GM18505 (cell line): ENCODE results near the gene SLC9A8.

Experiments
- ATAC-seq: cut with Tn5 transposase; IDR thresholded peaks from one replicate; pipeline ENCODE4 v1.9.1; 2021; ENCODE audit not compliant: unreplicated experiment
- POLR2A ChIP-seq: IDR thresholded peaks from 4 replicates; pipeline ENCODE4 v1.6.1; 2011; ENCODE audit warnings: borderline replicate concordance; ENCODE audit not compliant: insufficient read depth, insufficient read length; ENCODE audit errors: extremely low read depth

Gene SLC9A8

GRCh38 chr20:49901588-49901987, 89.0 kb downstream of the SLC9A8 start:
- ATAC-seq: no peak
- TF ChIP-seq POLR2A: no peak

GRCh38 chr20:49904440-49905214, 92.0 kb downstream of the SLC9A8 start:
- ATAC-seq: no peak
- no peak for TF ChIP-seq POLR2A

GRCh38 chr20:49905415-49906091, 92.9 kb downstream of the SLC9A8 start:
- ATAC-seq: no peak
- TF ChIP-seq POLR2A: no peak

- ATAC-seq: no peak
- TF ChIP-seq POLR2A: no peak
Observed at GRCh38 chr20:49906101-49906604, 93.5 kb downstream of the SLC9A8 start.

- ATAC-seq: no peak
- TF ChIP-seq POLR2A: no peak
Observed at GRCh38 chr20:49906615-49907154, 94.1 kb downstream of the SLC9A8 start.

GRCh38 chr20:49907405-49908257, 95.0 kb downstream of the SLC9A8 start:
- TF ChIP-seq POLR2A: no peak
- no peak for ATAC-seq

GRCh38 chr20:49908258-49908565, 95.6 kb downstream of the SLC9A8 start:
- TF ChIP-seq POLR2A: no peak
- no peak for ATAC-seq

GRCh38 chr20:49909499-49910339, 97.1 kb downstream of the SLC9A8 start:
- ATAC-seq: no peak

GRCh38 chr20:49910340-49910706, 97.7 kb downstream of the SLC9A8 start:
- no peak for TF ChIP-seq POLR2A
- no peak for ATAC-seq

More at GRCh38 chr20:49909499-49910339, 97.1 kb downstream of the SLC9A8 start:
- TF ChIP-seq POLR2A: no peak

GRCh38 chr20:49913399-49914047, 100.9 kb downstream of the SLC9A8 start:
- no peak for ATAC-seq

GRCh38 chr20:49914310-49915117, 101.9 kb downstream of the SLC9A8 start:
- no peak for TF ChIP-seq POLR2A
- ATAC-seq: no peak

More at GRCh38 chr20:49913399-49914047, 100.9 kb downstream of the SLC9A8 start:
- no peak for TF ChIP-seq POLR2A
